GM11168 (cell line): ENCODE measurements around the gene NIN.

Experiments
- in situ Hi-C: fragments of 300-500 bp; cut with MboI; formaldehyde crosslinking; loops from one replicate; pipeline ENCODE4 v1.12.0; 2022; ENCODE audit warnings: low sequenced_read_pairs; ENCODE audit not compliant: unreplicated experiment

The NIN gene

GRCh38 chr14:50773632-50774541 lies 57.1 kb downstream of the NIN start:
- in situ Hi-C loops: no loop called here

DNA sequence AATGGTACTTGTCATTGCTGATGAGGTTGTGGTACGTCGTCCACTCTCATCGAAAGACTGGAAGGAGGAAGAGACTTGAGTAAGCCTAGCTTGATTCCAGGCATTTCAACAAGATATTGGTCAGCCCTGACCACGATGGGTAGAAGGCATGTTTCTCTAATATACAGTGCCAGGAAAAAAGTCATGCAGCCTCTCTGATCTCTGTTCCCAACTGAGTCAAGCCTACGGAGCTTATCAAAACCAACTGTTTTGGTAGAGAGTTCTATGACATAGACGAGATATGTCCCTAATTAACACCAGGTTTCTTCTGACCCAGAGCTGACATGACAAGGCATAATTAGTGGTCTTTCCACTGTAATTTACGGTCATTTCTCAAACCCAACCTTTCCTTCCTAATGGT lies 58.5 kb downstream of the NIN start:
- in situ Hi-C loops: no loop called here

GRCh38 chr14:50770586-50770985 lies 60.4 kb downstream of the NIN start:
- in situ Hi-C loops: no loop called here

DNA sequence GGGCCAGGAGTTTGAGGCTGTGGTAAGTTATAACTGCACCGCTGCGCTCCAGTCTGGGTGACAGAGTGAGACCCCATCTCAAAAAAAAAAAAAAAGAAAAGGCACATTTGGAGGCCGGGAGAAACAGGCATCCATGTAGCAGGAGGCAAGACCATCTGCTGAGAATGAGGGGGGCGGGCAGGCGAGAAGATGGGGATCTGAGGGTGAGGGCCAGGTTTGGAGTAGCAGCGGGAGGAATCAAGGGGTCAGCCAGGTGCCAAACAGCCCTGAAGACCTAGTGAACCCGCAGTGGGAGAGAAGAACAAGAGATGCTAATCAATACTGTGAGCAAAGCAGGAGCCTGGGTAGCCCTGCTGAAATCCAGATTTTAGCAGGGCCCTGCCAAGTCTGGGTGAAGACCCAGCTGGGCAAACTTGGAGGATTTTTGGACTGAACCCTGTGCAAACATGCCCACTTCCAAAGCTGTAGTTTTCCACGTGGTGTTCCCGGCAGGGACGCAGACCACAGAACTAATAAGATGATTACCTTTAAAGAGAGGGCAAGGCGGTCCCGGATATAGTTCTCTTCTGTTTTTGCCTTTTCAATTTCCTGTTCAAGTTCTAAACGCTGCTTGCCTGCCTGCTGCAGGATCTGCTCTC lies 61.0 kb downstream of the NIN start:
- in situ Hi-C loops: no loop called here

GRCh38 chr14:50768680-50769079 lies 62.3 kb downstream of the NIN start:
- in situ Hi-C loops: no loop called here

GRCh38 chr14:50766338-50766886 lies 64.5 kb downstream of the NIN start:
- in situ Hi-C loops: no loop called here

DNA sequence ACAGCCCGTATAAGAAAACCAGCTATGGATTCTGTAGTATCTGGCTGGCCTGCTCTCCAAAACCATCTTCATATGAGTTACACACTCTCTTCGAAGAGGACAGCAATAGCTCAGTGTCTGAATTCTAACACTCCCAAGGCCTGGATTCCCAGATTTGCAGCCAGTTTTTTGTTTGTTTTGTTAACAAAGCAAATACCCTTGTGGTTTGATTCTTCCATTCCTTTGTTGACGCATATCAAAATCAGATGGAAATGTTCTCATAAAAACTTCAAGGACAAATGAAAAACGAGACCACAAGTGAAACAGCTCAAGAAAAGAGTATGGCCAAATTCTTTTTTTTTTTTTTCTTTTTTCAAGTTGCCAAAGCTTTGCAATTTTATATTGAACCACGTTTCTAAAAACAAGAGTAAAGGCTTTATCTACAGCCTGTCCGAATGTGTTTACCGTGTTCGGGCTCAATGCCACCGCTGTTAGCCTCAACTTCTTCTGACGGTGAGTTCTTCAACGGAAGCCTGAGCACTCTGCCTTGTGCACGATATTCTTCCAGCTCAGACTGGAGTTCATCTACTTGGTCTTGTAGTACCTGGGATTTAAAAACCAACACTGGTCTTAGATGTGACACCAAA lies 67.5 kb downstream of the NIN start:
- in situ Hi-C loops: no loop called here

- in situ Hi-C loops: no loop called here
Measured at GRCh38 chr14:50762931-50763300, 68.0 kb downstream of the NIN start.

GRCh38 chr14:50762001-50762930 lies 68.7 kb downstream of the NIN start:
- in situ Hi-C loops: no loop called here

GRCh38 chr14:50759800-50760543 lies 71.0 kb downstream of the NIN start:
- in situ Hi-C loops: loop anchor here (5.0 kb wide), 1 partner anchor 38 kb away; no protein-coding TSS in a partner anchor

DNA sequence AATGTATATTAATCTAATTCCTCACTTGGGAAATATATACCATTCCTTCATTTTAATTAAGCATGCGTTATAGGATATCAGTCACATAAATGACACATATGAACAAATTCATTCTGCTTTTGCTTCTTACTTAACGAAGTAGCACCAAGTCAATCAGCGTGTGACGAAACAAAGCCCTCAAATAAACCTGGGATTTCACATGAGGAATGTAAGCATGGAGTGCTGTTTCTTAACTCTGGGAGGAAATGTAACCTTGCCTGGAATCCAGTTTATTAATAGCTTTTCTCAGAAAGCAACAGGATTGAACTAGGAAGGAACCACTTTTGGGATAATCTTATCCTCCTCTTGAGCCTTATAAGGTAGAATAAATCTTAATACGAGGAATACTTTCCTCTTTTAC lies 72.0 kb downstream of the NIN start:
- in situ Hi-C loops: loop anchor here (5.0 kb wide), 1 partner anchor 37 kb away; no protein-coding TSS in a partner anchor

DNA sequence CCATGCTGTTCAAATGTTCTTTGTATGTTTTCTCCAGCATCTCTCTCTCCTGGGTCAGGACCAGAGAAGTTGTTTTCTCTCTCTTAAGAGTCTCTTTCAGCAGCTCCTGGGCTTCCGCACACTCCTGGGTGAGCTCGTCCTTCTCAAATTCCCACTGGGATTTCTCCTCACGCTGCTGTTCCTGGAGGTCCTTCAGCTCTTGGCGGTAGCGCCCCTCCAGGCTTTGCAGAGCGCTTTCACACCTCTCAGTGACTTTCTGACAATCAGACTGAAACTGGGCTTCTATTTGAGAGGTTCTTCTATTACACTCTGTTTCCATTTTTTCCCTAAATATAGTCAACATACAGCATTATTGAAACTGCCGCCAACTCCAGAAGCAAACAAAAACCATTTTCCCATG lies 72.7 kb downstream of the NIN start:
- in situ Hi-C loops: loop anchor here (5.0 kb wide), 1 partner anchor 36 kb away; no protein-coding TSS in a partner anchor

- in situ Hi-C loops: loop anchor here (5.0 kb wide), 1 partner anchor 35 kb away; no protein-coding TSS in a partner anchor
Measured at GRCh38 chr14:50757702-50758101, 73.3 kb downstream of the NIN start.

- in situ Hi-C loops: loop anchor here (5.0 kb wide), 1 partner anchor 34 kb away; no protein-coding TSS in a partner anchor
Measured at GRCh38 chr14:50756300-50756699, 74.7 kb downstream of the NIN start.

DNA sequence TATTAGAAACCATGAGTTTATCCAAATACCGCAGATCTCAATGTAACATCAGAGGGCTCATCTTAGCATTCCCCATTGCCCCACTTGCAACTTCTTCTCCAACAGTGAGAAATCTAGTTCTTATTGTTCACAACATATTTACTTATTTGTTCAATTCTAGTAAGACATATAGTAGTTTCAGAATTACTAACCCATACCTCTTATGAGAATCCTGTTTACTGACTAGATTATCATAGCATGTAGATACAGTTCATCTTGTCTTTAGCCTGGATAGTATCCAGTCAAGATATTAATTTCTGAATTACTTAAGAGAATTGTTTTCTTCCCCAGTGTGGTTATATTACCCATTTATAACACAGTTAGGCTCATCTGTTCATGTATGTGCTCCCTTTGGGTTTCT lies 80.6 kb downstream of the NIN start:
- in situ Hi-C loops: no loop called here

DNA sequence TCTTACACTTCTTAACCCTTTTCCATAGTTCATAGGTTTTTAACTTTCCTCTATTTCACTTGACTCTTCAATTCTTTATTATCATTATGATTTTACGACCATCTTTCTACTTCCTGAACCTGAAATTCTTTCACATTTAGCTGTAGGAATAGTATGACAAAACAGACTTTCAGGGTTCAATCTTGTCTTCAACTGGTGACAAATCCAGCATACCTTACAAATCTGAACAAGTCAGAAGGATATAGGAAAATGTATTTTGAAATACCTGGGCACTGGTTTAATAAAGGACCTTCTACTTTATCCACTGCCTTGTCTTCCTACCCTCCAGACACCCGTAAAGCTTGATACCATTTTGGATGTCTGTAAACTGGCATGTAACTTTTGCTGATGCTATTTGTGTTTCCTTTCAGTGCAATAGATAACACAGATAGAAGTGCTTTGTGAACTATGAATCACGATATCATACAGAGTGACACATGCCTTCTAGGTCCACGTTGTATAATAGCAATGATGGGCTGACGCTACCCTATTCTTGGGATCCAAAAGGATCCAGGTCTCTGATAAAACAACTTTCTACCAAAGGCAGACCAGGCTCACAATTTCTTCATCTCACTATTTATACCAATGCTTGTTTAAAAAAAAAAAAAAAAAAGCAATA lies 85.4 kb downstream of the NIN start:
- in situ Hi-C loops: no loop called here

- in situ Hi-C loops: no loop called here
Measured at GRCh38 chr14:50744231-50744630, 86.7 kb downstream of the NIN start.

GRCh38 chr14:50741567-50741966 lies 89.4 kb downstream of the NIN start:
- in situ Hi-C loops: no loop called here
